ENCODE measurements around the gene PLA2G6. TPM values are rescaled to one million over a fixed set of nuclear protein-coding genes. Genes with fewer than 3 reads are reported as not detected.

Gene PLA2G6
- total RNA-seq, 1 donor, result 10.8 TPM

DNA sequence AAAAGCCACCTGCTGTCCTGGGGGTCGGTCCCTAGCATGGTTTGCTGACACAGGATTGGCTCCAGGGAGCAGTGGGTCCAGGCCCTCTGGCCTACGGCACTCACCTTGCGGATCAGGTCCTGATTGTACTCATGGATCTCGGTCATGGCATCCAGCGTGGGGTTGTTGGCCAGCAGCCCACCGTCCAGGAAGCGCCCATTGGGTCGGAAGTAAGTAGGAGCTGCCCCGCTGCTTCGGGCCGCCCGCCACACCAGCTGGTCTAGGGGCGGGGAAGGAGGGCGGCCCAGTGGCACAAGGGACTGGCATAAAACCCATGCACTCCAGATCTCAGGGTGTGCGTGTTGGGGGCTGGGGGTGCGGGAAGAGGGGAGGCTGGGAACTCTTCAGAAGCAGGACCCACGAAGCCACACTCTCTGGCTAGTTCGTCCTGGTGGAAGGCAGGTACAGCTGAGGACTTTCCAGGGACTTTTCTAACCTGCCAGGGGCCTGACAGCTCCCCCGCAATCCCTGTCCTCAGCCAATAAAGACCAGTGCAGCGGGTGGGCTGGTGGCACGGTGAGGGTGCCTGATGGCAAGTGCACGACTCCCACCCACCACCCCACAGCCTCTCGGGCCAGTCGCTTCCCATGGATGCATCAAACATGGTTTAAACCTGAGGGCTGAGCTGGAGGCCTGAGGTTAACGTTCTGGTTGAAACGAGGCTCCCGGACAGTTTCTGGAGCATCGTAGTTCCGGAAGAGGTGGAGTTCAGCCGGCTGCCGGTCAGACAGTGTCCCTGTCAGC is 66.0 kb downstream of the PLA2G6 start:
- TF ChIP-seq, protein P1, sequence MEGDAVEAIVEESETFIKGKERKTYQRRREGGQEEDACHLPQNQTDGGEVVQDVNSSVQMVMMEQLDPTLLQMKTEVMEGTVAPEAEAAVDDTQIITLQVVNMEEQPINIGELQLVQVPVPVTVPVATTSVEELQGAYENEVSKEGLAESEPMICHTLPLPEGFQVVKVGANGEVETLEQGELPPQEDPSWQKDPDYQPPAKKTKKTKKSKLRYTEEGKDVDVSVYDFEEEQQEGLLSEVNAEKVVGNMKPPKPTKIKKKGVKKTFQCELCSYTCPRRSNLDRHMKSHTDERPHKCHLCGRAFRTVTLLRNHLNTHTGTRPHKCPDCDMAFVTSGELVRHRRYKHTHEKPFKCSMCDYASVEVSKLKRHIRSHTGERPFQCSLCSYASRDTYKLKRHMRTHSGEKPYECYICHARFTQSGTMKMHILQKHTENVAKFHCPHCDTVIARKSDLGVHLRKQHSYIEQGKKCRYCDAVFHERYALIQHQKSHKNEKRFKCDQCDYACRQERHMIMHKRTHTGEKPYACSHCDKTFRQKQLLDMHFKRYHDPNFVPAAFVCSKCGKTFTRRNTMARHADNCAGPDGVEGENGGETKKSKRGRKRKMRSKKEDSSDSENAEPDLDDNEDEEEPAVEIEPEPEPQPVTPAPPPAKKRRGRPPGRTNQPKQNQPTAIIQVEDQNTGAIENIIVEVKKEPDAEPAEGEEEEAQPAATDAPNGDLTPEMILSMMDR (IDR thresholded peaks at IDR 0.05; ENCODE audit: insufficient read depth, low read depth, low read length), result no peak
- H3K4me3 ChIP-seq (ENCODE audit: low read depth, low read length), result no peak overlapping the region
- DNase-seq (ENCODE audit: low read depth), result no peak

DNA sequence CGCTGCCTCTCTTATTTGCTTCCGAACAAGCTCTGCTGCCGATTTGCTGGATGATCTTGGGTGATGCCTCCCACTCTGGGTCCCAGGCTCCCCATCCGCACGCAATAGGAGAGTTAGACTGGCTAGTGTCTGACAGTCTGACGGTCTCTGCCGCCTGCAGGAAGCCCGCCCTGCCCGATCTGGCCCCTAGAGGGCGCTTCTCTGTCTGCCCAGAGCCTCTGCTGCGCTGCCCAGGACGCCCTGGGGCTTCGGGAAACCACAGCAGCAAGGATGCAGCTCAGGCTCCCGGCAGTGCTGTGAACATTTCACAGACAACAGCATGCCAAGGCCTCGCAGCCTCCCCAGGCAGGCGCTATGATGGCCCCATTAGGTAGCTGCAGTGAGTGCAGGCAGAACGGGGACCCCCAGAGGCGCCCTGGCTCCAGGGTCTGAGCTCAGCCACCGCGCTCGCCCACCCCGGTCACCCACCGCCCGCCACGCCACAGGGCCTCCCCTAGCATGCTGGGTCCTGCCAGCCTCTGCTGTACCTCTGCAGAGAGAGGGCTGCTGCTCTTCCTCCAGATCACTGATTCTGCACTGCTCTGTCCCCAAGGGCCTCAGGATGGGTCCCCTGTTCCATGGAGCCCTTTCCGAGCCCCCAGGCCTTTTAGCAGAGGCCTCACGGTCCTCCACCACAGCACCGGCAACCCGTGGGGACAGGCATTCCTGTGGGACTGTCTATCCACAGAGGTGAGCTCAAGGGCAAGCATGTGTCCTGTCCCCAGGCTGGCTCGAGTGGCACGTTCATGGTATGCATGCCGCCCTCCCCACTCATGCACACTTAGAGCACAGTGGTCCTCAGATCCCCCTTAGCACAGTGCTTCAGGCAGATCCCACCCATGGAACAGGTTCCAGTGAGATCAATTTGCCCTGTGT is 66.9 kb downstream of the PLA2G6 start:
- H3K4me3 ChIP-seq (ENCODE audit: low read depth, low read length), result no peak overlapping the region
- TF ChIP-seq, protein P1 (IDR thresholded peaks at IDR 0.05; ENCODE audit: insufficient read depth, low read depth, low read length), result peak; percentile 92
- DNase-seq (ENCODE audit: low read depth), result peak; percentile 83

DNA sequence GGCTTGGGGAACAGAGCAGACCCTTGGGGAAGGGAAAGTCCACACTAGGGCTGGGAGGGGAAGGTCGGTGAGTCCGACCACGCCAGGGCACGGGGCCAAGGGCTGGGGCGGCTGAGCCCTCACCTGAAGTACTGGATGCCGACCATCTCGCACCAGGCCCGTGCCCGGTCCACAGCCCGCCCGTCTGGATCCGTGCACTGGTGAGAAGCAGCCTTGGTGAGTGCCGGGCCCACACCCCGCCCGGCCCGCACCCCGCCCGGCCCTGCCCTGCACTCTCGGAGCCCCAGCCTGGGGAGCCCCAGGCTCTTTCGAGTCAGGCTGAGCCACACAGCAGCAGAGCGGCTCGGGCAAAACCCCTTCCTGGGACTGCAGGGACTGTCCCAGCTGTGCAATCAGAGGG is 69.2 kb downstream of the PLA2G6 start:
- no peak for DNase-seq (ENCODE audit: low read depth)
- TF ChIP-seq, protein P1 (IDR thresholded peaks at IDR 0.05; ENCODE audit: insufficient read depth, low read depth, low read length), result no peak
- no peak overlapping the region for H3K4me3 ChIP-seq (ENCODE audit: low read depth, low read length)

DNA sequence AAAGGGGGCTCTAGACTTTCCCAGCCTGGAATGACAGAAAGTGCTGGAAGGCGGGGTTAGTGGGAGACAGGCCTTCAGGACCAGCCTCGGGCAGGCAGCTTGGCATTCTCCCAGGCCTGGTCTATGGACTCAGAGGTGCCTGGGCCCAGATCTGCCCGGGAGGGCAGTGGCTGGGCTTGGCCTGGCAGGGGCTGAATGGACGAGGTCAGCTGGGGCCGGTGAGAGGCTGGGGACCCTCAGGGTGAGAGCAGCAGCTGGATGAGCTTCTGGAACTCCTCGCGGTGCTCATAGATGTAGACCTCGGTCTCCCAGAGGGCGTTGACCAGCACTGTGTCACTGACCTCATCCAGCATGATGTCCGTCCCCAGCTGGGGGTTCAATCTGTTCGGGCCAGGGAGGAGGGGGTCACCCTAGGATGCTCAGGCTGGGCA is 69.7 kb downstream of the PLA2G6 start:
- H3K4me3 ChIP-seq (ENCODE audit: low read depth, low read length), result no peak overlapping the region
- no peak for DNase-seq (ENCODE audit: low read depth)
- TF ChIP-seq, protein P1 (IDR thresholded peaks at IDR 0.05; ENCODE audit: insufficient read depth, low read depth, low read length), result no peak

DNA sequence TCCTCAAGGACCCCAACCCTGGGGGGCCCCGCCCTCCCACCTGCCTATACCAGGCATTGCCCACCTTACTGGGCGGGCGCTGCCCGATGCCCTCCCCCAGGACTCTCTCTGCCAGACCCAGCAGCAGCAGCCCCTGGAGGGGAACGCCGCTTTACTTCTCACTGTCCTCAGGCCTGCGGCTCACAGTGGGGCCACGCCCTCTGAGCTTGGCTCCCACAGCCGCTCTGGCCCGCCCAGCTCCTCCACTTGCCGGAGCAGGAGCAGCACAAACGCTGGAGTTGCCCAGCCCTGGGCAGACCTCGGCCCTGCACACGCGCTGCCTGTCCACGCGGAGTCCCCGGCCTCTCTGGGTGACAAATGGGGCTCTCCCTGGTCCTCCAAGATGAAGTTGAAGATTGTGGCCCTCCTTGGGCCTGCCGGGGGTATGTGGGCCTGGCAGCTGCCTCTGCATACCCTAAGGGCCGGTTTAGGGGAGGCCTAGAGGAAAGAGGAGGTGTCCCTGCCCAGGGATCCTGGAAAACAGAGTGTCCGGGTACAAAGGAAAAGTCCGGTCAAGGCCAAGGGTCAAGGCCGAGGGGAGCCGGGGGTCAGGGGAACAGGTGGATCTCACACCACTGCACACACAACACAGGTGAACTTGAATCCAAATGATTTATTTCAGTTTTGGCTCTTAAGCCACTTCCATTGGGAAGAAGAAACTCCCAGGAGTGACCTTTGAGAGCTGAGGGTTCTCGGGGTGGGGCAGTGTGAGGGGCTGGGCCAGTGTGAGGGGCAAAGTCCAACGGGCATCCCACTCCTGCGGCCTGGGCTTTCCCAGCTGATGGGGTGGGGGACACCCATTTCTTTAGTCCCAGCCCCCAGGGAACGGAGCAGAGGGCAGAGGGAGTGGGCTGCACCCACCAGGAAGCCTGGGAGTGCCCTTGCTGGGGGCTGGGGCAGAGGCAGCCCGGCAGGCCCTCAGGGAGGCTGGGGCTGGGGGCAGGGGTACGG is 70.5 kb downstream of the PLA2G6 start:
- no peak overlapping the region for H3K4me3 ChIP-seq (ENCODE audit: low read depth, low read length)
- no peak for DNase-seq (ENCODE audit: low read depth)
- TF ChIP-seq, protein P1 (IDR thresholded peaks at IDR 0.05; ENCODE audit: insufficient read depth, low read depth, low read length), result no peak

Measured in fibroblast of villous mesenchyme (primary cell).